Tibial nerve (tissue), 3 donors: ENCODE results near the gene LRRC31.

Experiments used
- EP300 ChIP-seq, 2 donors: sonication (generic); formaldehyde crosslinking; IDR thresholded peaks; one replicate each; pipeline ENCODE4 v1.6.1; 2017; ENCODE audit warnings: antibody characterized with exemption in 2 of 2, mild to moderate bottlenecking in 1 of 2
- POLR2A ChIP-seq, 2 donors: fragments of 450-650 bp; IDR thresholded peaks; one replicate each; pipeline ENCODE4 v1.6.1; 2017; ENCODE audit warnings: antibody characterized with exemption in 2 of 2, mild to moderate bottlenecking in 2 of 2, moderate library complexity in 2 of 2

DNA sequence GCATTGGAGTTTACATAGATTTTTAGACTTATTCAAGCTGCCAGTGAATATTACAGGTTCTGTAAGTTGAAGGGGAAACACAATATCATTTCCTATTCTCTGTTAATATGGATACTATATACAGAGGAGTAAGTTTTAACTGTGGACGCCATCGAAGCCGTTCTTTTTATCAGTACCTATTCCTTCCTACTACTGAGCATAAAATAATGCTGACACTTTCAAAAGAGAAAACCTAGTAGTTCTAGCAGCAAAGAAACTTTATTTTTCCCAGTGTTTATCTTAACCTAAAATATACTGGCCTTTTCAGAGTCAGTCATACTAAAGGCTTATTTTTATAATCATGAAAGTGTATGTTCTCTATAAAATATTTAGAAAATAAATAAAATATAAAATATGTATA lies 14.2 kb downstream of the LRRC31 start:
- no peak for TF ChIP-seq POLR2A (IDR thresholded peaks at IDR 0.05)
- no peak for TF ChIP-seq EP300 (IDR thresholded peaks at IDR 0.05)
